ACC112 (cell line): ENCODE measurements around the gene ULBP1.
"Not testable (repeated sequence)": the region's sequence is repeated elsewhere in the genome, so short reads cannot be mapped to it uniquely, and the experiment has no call there.

Source experiments
- H2AFZ ChIP-seq: fragments of 200-600 bp; sonication (generic); one replicate; pipeline ENCODE4 v1.6.0; 2017; ENCODE audit warnings: antibody characterized with exemption, low read length; ENCODE audit not compliant: unreplicated experiment
- H3K27ac ChIP-seq: fragments of 200-600 bp; sonication (generic); 2 replicates; pipeline ENCODE4 v1.5.1; 2014; ENCODE audit warnings: low read depth, mild to moderate bottlenecking, antibody characterized with exemption, low read length, moderate library complexity
- H3K27me3 ChIP-seq: fragments of 200-600 bp; sonication (generic); 2 replicates; pipeline ENCODE4 v1.6.1; 2014; ENCODE audit warnings: mild to moderate bottlenecking, antibody characterized with exemption, low read length, moderate library complexity, mixed read lengths; ENCODE audit not compliant: insufficient read depth
- H3K36me3 ChIP-seq: fragments of 200-600 bp; sonication (generic); 2 replicates; pipeline ENCODE4 v1.6.1; 2016; ENCODE audit warnings: mild to moderate bottlenecking, antibody characterized with exemption, low read length, moderate library complexity, mixed read lengths; ENCODE audit not compliant: insufficient read depth
- H3K4me1 ChIP-seq: fragments of 200-600 bp; sonication (generic); one replicate; pipeline ENCODE4 v1.6.1; 2016; ENCODE audit warnings: low read length, mixed read lengths; ENCODE audit not compliant: insufficient read depth, unreplicated experiment, control insufficient read depth
- H3K4me3 ChIP-seq: fragments of 200-600 bp; sonication (generic); 2 replicates; pipeline ENCODE4 v1.5.1; 2014; ENCODE audit warnings: mild to moderate bottlenecking, low read depth, low read length
- H3K79me2 ChIP-seq: fragments of 200-600 bp; sonication (generic); one replicate; pipeline ENCODE4 v1.6.0; 2016; ENCODE audit warnings: low read length; ENCODE audit not compliant: control insufficient read depth, unreplicated experiment, insufficient read depth

The ULBP1 gene

DNA sequence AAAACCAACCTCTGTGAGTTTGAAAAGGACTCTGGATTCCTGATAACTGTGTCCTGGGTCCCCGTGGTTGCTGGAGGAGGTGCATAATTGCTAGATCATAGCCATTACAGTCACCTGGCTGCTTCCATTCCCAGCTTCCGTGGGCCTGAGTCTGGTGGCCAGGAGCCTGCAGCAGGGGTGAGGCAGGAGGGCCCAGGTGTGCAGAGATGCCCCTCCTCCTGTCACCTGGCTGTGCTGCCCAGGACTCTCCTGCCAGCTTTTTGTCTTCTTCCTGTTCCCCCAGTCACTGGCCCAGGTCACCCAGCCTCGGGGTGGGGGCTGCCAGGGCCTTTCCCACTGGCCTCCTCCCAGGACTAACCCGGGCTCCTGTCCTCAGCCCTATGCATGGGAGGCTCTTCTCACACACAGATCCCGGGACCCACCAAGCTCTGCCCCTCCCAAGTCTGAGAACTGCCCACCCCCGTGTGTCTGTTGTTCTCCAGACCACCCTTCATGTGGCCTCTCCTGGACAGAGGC lies 31.6 kb downstream of the ULBP1 start:
- H3K79me2 ChIP-seq = no peaks in the 10 kb centered on the region
- H3K4me3 ChIP-seq = no peak overlapping the region
- peaks cover 4% of the 10 kb centered on the region for H3K4me1 ChIP-seq
- no peak overlapping the region for H3K27ac ChIP-seq
- H2AFZ ChIP-seq = no peak overlapping the region
- no peaks in the 10 kb centered on the region for H3K36me3 ChIP-seq
- H3K27me3 ChIP-seq = peaks cover 74% of the 10 kb centered on the region

DNA sequence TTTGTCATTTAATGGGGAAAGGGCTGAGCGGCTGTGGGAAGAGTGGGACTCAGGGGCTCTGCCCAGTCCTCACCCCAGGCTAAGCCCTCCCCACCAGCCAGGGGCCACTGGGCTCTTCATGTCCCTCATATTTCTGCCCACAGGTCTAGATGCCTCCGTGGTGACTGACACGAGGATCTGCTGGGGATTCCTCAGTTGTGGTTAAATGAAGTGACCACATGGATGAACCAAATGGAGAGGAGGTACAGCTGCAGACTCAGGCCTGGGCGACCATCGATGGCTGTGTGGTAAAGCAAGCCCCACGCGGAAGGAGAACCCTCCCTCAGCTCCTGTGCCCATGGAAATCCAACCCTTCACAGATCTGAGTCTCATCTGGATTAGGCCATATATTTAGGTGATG lies 32.2 kb downstream of the ULBP1 start:
- Histone ChIP-seq H3K4me3 (no peak overlapping the region), H3K27me3 (peaks cover 67% of the 10 kb centered on the region), H3K36me3 (no peaks in the 10 kb centered on the region), H3K27ac (no peak overlapping the region), H2AFZ (no peak overlapping the region), H3K79me2 (no peaks in the 10 kb centered on the region), H3K4me1 (no peaks in the 10 kb centered on the region)

DNA sequence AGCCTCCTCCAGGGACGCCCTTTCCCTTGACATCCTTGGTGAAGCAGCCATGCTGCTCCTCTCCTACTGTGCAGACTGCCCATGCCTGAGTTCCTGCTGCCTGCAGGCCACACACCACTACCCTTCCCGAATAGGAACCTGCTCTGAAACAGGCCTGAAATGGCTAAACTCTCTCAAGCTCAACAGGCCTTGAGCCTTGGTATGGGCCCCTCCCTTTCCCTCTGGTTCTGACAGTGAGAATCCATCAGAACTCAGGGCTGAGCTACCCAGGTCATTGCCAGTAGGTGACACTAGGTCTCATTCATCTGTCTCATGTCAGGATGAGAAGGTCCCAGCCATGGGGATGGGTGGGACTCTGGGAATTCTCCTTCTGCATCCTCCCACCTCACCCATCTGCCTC lies 35.9 kb downstream of the ULBP1 start:
- H3K27ac ChIP-seq = no peak overlapping the region
- no peaks in the 10 kb centered on the region for H3K36me3 ChIP-seq
- no peaks in the 10 kb centered on the region for H3K79me2 ChIP-seq
- H2AFZ ChIP-seq = no peak overlapping the region
- H3K4me1 ChIP-seq = no peaks in the 10 kb centered on the region
- H3K4me3 ChIP-seq = no peak overlapping the region
- peaks cover 32% of the 10 kb centered on the region for H3K27me3 ChIP-seq

DNA sequence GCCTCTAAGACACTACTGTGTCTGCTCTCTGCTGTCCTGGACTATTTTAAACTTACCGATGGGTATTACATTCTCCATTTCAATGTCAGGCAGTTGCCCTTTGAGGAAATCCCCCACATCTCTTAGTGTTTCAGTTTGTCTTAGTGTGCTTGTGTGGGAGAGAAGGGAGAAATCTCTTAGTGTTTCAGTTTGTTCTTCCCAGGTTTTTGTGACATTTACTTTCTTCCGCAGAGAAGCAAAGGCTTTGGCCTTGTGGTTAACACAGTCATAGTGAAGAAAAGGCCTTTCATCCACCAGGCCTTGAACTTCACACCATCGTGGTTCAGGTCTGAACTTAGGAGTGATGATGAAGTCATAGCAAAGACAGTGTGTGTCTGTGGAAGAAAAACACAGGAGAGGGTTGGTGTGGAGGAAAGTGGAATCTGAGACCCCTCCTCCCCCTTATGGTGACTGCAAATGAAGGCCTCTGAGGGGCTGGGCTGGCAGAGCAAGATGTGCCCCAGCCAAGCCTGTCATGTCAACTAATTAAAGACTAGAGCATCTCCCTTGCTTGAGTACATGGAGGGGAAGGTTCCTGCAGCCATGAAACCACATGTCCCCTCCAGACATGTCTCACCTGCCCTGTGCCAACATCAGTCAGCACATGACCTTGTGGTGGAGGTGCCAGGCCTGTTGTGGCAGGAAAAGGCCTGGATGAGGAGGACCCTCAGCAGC lies 37.7 kb downstream of the ULBP1 start:
- H2AFZ ChIP-seq = no peak overlapping the region
- peaks cover 5% of the 10 kb centered on the region for H3K4me1 ChIP-seq
- H3K27me3 ChIP-seq = peaks cover 14% of the 10 kb centered on the region
- H3K4me3 ChIP-seq = no peak overlapping the region
- H3K36me3 ChIP-seq = no peaks in the 10 kb centered on the region
- no peak overlapping the region for H3K27ac ChIP-seq
- H3K79me2 ChIP-seq = no peaks in the 10 kb centered on the region

DNA sequence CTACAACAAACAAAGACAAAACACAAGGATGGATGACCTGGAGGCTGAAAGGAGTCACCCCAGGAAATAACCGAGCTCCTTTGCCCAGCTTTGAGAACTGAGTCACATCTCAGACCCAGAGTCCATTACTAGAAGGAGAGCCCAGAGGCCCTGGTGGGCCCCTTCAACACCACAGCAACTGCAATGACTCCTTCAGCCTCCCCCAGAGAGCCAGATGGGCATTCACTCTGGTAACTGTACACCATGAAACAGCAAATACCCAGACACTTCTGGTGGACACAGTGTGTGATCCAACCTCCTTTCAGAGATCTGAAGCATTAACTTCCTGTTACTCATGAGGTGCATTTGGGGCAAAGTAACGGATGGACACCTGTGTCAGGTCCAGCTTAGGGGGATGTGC lies 39.0 kb downstream of the ULBP1 start:
- Histone ChIP-seq H3K79me2 (no peaks in the 10 kb centered on the region), H3K4me1 (peaks cover 5% of the 10 kb centered on the region), H3K36me3 (no peaks in the 10 kb centered on the region), H2AFZ (no peak overlapping the region), H3K27me3 (peaks cover 1% of the 10 kb centered on the region), H3K4me3 (no peak overlapping the region), H3K27ac (no peak overlapping the region)

DNA sequence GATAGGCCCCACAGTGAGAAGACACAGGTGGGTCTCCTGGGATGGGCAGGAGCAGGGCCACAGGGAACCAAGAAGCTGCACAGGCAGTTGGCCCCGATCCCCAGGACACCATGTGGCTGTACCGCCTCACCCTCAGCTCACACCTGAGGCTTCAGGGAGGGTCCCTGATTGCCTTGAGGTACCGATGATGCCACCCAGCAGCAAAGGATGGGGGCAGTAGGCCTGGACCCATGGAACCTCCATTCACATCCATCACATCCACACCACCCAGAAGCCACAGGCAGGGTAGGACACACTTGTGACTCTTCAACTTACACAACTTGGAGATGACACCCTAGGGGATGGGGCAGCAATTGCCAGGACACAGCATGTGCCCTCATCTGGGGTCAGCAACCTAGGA lies 39.9 kb downstream of the ULBP1 start:
- H3K36me3 ChIP-seq, H3K4me3 ChIP-seq, H3K27ac ChIP-seq: not testable (repeated sequence)

DNA sequence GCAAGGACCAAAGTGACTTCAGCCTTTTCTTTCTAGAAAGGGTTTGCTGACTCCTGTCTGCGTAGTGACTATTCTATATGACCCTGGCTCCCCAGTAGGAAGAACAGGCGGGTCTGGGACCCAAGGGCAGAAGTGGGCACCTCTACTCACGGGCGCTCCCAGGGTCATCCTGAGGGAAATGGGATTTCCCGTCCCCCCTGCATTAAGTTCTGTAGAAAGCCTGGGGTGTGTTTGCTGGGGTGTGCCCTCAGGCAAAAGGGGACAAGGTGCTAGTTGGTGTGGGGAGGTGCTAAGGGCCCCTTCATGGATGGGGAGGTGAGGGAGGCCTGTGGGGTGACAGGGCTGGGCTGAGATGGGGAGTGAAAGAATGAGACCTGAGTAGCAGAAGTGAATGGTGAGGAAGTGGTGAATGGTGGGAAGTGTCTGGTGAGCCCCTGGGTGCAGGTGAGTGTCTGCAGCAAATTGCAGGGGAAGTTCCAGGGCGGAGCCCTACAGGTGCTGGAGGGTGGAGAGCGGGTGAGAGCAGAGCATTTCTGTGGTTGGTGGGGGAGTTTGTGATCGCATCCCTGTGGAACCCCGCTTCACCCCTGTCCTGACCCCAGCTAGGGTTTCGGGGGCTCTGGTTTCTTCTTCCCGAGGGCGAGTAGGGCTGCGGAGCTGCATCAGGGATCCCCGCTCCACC lies 40.5 kb downstream of the ULBP1 start:
- peaks cover 5% of the 10 kb centered on the region for H3K4me1 ChIP-seq
- no peak overlapping the region for H3K27ac ChIP-seq
- no peaks in the 10 kb centered on the region for H3K79me2 ChIP-seq
- H3K36me3 ChIP-seq = no peaks in the 10 kb centered on the region
- no peaks in the 10 kb centered on the region; the same call in none of the 2 replicates for H3K27me3 ChIP-seq
- no peak overlapping the region for H2AFZ ChIP-seq
- H3K4me3 ChIP-seq = peak overlapping the region; percentile 82

More for the DNA sequence above, 39.9 kb downstream of the ULBP1 start:
- H3K79me2 ChIP-seq, H3K27me3 ChIP-seq, H3K4me1 ChIP-seq, H2AFZ ChIP-seq: not testable (repeated sequence)

DNA sequence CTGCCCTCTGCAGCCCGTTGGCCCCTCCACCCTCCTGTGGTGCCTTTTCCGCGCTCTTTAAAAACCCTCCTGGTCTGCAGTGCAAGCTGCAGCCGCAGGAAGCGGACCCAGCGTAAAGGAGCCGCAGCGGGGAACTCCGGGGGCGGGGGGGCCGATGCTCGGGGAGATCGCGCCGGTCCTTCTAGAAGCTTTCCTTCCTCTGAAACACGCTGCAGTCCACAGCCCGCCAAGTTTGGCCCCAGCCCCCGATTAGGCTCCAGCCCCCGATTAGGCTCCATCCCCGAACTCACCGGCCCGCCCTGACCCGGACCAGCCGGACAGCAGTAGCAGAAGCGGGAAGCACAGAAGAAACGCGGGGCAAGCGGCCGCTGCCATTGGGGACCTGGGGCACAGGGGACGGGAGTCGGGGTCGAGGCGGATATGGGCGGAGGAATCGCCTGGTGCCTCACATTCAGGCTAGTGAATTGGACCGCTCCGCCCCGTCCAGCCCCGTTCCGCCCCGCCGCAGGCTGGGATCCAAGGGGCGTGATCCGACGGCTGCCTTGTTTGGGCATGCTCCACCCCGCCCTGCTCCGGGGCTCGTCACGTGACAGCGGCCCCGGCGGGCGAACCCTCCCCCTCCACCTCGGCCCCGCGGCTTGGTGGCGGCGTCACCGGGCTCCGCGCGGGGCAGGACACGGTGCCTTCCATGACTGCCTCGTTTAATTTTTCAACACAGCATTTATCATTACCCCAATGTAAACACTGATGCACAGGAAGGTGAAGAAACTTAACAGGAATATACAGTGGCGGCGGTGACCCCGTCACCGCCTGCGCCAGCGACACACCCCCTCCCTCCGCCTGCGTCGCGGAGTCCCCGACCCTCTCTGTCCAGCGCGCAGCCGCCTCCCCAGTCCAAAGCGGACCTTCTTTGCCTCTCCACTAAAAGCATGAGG lies 41.3 kb downstream of the ULBP1 start:
- Histone ChIP-seq H3K4me3 (peak overlapping the region; percentile 82), H3K36me3 (no peaks in the 10 kb centered on the region), H3K27ac (no peak overlapping the region), H3K4me1 (peaks cover 5% of the 10 kb centered on the region), H3K79me2 (no peaks in the 10 kb centered on the region), H2AFZ (peak overlapping the region; percentile 88), H3K27me3 (peaks cover 5% of the 10 kb centered on the region)

DNA sequence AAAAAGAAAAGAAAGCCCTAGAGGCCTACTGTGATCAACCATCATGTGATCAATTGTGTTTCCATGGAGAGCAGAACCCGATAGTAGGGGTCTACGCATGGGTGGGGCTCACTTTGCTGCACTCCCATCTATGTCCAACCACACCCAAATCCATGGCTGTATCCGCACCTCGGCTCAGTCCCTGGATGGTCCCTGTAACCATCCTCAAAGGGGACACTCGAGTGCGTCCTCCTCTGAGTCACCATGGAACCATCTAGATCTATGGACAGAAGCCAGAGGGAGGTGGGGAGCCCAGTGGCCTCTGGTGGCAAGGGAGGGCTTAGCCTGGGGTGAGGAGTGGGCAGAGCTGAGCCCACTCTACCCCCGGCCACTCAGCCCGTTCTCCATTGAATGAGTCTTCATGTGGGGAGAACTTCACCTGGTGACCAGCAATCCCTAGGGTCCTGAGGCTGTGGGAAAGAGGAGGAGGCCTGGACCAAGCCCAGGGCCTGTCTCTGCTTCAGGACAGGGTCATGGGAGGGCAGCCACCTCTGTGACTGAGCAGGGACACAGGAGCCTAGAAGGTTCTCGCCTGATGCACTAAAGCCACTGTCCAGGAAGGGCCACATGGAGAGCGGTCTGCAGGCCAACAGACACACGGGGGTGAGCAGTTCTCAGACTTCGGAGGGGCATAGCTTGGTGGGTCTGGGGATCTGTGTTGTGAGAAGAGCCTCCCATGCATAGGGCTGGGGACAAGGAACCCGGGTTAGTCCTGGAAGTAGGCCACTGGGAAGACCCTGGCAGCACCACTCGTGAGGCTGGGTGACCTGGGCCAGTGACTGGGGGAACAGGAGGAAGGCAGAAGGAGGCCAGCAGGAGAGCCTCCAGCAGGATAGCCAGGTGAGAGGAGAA lies 42.3 kb downstream of the ULBP1 start:
- no peak overlapping the region for H3K27ac ChIP-seq

More for the DNA sequence above, 42.3 kb downstream of the ULBP1 start:
- no peaks in the 10 kb centered on the region for H3K79me2 ChIP-seq
- peaks cover 5% of the 10 kb centered on the region for H3K4me1 ChIP-seq
- H3K27me3 ChIP-seq = peaks cover 9% of the 10 kb centered on the region
- H3K4me3 ChIP-seq = peak overlapping the region; percentile 82
- no peaks in the 10 kb centered on the region for H3K36me3 ChIP-seq
- peak overlapping the region; percentile 88 for H2AFZ ChIP-seq
